Vagina (tissue), 2 donors: ENCODE results near the gene FMOD.

Experiments used
- POLR2AphosphoS5 ChIP-seq, 2 donors: sonication (generic); formaldehyde crosslinking; IDR thresholded peaks; one replicate each; pipeline ENCODE4 v1.9.0; 2017; ENCODE audit warnings: antibody characterized with exemption in 2 of 2, mild to moderate bottlenecking in 2 of 2, low read depth in 1 of 2; ENCODE audit not compliant: insufficient read depth in 1 of 2
- TF ChIP-seq, protein P1 (sequence below), 3 experiments: fragments of 450-650 bp in 2 of 3; fragments of 200-600 bp in 1 of 3; sonication (generic) in 1 of 3; IDR thresholded peaks; one replicate each; pipeline ENCODE4 v1.5.1; 2017 to 2019; ENCODE audit warnings: antibody characterized with exemption in 3 of 3, mild to moderate bottlenecking in 2 of 3, moderate library complexity in 2 of 3

DNA sequence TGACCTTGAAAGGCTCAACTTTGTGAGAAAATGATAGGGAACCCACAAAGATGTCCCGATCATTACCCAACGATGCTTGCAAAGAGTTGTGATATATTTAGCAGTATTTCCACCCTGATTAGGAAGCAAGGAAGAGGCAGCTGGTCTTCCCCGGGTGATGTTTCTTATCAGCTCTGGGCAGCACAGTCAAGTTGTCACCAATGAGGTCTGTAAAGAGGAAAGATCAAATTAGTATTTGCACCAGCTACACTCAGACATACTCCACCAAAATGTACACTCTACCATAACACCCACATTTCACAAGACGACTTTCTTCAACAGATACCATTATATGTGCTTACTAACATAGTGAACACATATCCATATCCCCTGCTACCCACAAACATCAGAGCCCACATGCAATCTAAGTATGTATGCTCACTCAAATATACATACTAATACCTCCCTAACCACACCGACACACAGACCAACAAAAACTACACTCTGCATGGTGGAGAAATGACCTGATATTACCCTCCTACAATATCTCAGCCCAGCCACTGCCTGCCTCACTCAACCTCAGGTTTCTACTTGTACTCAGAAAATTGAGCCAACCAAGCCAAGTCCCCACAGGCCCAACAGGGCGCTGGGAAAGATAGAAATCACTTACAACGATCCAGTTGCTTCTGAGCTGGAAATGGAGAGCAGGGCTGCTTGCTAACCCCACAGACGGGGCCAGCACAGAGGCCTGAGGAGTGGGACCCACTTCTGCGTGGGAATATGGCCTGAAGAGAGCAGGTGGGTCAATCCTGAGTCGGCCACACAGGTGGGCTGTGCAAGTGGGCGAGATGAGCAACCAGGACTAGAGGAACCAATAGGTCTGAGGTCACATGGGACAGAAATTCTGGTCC lies 50.2 kb downstream of the FMOD start:
- TF ChIP-seq, protein P1, sequence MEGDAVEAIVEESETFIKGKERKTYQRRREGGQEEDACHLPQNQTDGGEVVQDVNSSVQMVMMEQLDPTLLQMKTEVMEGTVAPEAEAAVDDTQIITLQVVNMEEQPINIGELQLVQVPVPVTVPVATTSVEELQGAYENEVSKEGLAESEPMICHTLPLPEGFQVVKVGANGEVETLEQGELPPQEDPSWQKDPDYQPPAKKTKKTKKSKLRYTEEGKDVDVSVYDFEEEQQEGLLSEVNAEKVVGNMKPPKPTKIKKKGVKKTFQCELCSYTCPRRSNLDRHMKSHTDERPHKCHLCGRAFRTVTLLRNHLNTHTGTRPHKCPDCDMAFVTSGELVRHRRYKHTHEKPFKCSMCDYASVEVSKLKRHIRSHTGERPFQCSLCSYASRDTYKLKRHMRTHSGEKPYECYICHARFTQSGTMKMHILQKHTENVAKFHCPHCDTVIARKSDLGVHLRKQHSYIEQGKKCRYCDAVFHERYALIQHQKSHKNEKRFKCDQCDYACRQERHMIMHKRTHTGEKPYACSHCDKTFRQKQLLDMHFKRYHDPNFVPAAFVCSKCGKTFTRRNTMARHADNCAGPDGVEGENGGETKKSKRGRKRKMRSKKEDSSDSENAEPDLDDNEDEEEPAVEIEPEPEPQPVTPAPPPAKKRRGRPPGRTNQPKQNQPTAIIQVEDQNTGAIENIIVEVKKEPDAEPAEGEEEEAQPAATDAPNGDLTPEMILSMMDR (IDR thresholded peaks at IDR 0.05), result no peak
- no peak for TF ChIP-seq POLR2AphosphoS5 (IDR thresholded peaks at IDR 0.05; ENCODE audit: insufficient read depth in 1 of 2, low read depth in 1 of 2)
